ENCODE measurements around the gene PLCH1.

DNA sequence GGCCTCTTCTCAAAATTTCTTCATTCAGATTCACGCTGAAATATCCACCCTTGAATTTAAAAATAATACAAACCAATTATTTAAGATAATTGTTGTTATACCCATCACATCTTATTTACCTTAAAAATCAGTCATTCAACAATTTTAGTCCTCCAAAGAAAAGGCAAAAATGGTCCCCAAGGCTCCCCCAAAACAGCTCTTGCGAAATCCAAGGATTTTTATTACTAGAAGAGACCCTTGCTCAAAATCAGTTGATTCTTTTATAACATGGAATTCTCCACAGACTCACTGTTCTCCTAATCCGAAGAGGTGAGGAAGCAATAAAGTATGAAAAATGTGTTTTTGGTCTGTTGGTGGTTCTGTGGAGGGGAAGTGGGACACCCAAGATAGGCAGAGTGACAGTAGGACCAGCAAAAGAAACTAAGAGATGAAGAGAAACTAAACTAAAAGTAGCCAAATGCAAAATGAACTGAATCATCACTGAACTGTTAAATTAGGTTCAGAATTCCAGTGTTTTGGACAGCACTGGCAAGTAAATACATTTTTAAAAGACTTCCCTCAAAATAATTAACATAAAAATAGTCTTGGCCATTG lies 19.1 kb upstream of the PLCH1 start:
- TF ChIP-seq CTCF (IDR thresholded peaks at IDR 0.05), result no peak
- TF ChIP-seq POLR2A (IDR thresholded peaks at IDR 0.05), result no peak

All from right lobe of liver (tissue), 4 donors.